ENCODE results near the gene SPAG8.

DNA sequence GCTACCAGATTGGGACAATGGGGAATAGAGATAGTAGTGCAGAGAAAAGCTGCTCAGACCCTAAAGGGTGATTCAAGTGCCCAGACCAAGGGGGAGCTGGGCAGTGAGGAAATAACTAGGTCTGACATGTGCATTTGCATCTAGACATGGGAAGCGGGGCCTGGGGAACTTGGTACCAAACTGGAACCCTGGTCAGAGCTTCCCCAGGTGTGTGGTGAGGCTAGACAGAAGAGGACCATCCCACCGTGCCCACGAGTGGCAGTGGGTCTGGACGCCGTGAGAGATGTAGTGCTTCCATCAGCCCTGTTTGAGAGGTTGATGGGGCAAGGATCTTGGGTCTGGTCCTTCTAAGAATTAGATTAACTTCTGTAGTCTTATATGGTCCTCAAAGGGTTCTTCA, 24.5 kb upstream of the SPAG8 start:
- TF ChIP-seq POLR2A (IDR thresholded peaks at IDR 0.05; ENCODE audit: low read length) (peak; percentile 15), GATA1 (IDR thresholded peaks at IDR 0.05; ENCODE audit: low read depth, low read length) (no peak)

All from erythroblast (primary cell).